ENCODE measurements around the gene TGM3.

Gene TGM3

DNA sequence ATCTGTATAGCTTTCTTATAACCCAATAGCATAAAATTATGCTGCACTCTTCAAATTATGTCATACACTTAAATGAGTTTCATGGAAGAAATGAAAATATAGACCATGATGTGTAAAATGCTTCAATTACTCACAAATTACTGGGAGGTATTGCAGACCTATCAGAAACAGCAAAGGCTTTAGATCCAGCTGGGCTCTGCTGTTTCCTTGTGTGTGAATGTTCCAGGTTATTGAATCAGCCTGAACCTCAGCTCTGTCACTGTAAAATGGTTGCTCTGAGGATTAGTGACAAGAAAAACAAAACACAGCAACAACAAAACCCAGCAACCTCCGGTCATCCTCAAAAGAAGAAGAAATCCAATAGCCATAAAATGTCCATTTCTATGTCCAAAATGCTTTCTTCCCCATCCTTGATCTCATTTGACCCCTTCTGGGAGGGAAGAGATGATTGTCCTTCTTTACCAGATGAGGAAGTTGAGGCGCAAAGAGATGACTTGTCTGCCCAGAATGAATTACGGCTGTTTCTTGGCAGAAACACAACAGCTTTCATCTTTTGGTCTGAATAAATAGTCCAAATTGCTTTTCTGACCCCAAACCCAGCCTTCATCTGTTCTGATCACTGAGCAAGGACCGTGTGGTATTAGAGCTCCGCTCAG lies 42.7 kb downstream of the TGM3 start:
- no peak for DNase-seq (ENCODE audit: low spot score)

DNA sequence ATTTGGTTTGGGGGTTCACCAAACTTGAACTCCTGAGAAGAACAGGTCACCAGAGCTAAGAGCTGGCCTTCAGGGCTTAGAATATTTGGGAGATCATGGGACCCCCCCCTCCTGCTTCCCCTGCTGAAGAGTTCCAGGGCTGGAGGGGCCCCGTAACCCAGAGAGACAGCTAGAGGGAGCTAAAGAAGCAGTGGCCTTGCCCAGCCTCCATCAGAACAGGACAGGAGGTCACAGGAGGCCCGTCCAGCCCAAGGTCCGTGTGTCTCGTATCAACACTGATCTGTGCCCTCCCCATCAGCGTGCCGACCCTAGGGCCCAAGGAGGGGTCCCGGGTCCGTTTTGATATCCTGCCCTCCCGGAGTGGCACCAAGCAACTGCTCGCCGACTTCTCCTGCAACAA lies 44.3 kb downstream of the TGM3 start:
- no peak for DNase-seq (ENCODE audit: low spot score)

DNA sequence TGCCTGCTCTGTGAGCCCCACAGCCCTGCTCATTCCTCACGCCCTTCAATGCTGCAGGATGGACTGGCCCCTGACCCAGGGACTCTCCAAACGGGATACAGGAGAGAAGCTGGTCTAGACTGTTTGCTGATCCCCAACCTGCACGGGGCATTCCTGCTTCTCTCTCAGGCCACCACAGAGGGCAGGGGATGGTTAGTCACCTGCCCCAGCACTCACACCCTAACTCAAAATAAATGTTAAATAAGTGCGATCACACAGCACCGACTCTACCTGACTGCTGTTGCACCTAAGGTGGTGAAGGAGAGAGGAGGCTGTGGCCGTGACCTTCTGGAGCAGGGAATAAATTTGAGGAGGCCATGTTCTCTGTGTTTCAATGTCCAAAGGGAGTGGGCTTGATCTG lies 45.0 kb downstream of the TGM3 start:
- no peak for DNase-seq (ENCODE audit: low spot score)

DNA sequence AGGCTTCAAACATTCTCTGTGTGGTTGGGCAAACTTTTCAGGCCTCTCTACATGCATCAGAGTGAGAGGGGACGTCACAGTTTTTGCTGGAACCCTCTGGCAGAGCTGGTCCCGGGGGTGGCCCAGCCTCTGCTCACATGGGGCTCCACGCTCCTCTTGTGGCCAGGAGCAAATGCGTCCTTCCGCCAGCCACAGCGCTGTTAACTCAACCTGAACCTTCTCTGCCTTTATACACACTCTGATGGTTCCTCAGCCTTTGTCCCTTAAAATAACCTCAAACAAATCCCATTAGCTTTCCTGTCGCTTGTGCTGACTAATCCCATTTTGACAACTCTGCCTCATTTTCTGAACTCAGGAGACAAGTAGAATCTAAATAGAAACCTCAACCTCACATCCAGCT lies 45.5 kb downstream of the TGM3 start:
- no peak for DNase-seq (ENCODE audit: low spot score)

DNA sequence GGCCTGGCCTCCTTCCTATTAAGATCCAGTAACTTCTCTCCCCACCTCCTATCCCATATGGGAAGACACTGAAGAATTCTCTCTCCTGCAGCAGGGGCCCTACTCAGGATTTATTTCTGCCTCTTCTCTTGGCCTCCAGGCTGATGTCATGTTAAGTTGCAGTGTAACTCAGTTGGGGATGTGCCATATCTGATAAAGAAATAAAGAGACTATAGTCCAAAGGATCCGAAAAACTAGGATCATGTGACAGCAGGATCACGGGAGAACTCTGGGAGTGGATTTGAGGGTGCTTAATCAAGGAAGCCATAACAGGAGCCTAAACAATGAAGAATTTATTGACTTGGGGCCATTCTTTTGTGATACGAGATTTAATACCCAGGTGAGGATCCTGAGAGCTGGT lies 46.4 kb downstream of the TGM3 start:
- DNase-seq (ENCODE audit: low spot score), result no peak

DNA sequence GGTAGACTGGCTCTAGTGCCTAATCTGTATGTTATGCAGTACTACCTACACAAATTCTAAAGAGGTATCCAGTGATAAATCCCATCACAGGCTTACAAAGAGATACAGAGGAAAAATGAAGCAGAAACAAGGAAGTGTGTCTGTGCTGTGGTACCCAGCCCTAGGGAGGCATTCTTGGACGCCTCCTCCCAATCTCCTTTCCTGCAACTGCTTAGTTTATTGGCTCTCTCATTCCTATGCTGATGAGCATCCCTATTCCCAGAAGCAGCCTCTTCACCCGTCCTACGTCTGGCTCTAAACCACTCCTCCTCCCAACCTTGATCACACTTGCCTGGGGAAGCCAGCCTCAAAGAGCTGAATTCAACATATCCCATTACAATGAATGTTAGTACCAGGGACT lies 50.4 kb downstream of the TGM3 start:
- DNase-seq (ENCODE audit: low spot score), result no peak

DNA sequence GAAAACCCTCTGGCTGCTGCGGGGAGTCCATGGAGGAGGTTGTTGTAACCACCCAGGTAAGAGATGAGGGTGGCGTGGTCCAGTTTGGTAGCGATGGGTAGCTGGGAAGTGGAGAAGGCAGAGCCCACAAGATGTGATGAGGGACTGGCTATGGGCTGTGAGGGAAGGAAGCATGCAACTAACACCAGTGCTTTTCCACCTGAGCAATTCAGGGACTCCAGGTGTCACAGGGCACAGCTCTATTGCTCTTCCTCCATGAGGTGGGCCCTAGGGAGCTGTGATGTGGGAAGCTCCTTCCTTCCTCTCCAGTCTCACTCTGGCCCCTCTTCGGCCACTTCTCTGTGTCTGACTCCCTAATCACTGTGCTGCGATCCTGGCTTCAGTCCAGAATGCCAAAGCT lies 52.5 kb downstream of the TGM3 start:
- no peak for DNase-seq (ENCODE audit: low spot score)

DNA sequence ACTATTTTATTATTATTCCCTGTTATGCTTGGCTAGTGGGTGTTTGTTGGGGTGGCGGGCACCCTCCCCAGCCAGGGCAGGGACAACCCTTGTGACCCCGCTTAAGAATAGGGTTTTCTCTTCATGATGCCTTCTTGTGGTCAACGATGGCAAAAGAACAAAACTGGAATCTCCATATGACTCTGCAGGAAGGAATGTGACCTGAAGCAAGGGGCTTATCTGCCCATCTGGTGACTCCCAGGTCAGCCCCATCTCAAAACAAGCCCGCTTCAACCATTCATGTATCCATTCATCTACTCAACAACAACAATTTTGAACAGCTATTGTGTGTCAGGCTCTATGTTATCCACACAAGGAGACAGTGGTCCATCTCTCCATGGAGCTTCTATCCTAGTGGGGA lies 54.0 kb downstream of the TGM3 start:
- DNase-seq (ENCODE audit: low spot score), result no peak

DNA sequence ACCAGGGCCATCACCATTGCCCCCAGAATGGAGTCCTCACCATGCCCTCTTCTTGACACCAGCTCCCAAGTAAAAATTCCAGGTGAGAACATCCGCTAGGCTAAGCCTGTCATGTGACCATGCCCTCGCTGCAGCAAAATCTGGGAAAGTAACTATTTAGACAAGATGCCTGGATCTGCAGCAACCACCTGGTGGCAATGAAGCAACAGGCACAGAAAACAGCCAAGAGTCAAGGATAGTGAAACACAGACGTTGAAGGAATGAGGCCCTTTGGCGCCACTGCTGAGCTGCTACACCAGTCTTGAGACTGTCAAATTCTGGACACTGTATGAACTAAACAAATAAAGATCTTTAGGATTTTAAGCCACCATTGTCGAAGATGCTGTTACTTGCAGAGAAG lies 54.8 kb downstream of the TGM3 start:
- DNase-seq (ENCODE audit: low spot score), result no peak

DNA sequence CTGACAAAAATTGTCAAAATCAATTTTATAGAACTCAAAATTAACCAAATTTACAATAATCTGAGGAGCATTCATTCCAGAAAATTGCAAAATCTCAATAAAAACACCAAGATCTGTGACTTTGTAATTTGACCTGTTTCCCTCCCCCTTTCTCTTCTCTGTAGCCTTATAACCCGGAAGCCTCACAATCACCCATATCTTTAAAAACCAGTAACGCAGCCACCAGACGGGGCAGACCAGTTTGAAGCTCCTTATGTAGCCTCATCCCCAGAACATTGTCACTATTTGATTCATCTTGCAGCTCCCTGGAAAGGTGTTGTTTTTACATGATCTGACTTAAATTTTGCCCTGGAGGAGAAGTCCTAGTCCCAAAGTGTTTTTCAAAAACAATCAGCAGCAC lies 57.4 kb downstream of the TGM3 start:
- DNase-seq (ENCODE audit: low spot score), result no peak

DNA sequence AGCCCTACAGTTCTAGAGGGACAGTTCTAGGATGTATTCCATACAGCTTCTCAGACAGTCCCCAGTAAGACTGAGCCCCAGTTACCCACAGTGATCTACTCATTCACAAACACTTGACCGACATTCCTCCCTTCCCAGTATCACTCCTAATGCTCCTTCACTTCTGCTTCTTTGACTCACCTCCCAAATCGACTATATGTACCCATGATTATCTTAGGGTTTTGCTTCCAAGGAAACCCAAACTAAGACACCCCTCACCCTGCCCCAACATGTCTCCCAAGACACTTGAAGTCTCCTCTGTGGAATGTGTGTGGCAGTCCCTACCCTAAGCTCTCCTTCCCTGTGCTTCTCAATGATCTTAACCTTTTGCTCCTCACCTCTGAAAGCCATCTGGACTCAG lies 61.3 kb downstream of the TGM3 start:
- DNase-seq (ENCODE audit: low spot score), result no peak

DNA sequence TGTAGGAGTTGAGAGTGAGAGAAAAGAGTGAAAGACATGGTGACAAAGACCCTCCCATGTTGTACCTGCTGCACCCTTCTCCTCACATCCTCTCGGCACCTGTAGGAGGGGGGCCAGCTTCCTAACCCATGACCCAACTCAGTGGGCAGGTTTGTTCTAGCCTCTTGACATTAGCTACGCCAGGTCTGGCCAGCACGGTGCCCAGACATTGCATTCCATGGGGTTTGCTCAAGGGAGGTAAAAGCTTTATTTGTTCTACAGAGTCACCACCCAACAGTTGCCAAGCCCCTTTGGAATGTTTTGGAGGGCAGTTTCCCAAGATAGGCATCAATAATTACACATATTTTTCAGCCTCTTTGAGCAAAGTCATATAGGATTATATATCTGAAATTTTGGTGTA lies 62.2 kb downstream of the TGM3 start:
- no peak for DNase-seq (ENCODE audit: low spot score)

DNA sequence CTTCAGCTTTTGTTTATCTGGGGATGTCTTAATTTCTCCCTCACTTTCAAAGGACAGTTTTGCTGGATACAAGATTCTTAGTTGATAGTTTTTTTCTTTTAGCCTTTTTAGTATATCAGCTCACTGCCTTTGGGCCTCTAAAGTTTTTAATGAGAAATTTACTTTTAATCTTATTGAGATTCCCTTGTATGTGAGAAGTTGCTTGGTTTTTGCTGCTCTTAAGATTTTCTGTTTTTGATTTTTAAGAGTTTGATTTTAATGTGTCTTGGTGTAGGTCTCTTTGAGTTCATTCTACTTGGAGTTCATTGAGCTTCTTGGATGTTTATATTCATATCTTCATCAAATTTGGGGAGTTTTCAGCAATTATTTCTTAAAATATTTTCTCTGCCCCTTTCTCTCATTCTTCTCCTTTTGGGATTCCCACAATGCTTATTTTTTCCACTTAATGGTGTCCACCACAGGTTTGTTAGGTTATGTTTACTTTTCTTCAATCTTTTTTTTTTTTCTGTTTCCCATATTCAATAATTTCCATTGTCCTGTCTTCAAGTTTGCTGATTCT lies 65.3 kb downstream of the TGM3 start:
- no peak for DNase-seq (ENCODE audit: low spot score)

DNA sequence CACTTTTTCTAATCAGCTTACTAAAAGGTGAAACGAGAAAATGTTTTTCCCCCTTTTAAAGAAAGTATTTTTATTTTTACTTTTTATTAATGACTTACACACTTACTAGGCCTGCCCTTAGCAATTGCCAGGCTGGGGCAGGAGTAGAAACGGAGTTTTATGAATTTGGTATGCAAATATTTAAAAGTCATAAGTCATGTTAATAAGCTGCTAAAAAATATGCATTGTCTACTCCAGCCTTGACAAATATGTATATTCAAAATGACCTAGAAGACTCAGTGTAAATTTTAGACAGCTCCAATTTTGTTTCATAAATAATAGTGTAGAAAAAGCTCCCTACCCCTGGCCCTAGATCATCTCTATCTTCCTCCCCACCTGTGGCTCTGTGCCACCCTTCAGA lies 67.4 kb downstream of the TGM3 start:
- no peak for DNase-seq (ENCODE audit: low spot score)

DNA sequence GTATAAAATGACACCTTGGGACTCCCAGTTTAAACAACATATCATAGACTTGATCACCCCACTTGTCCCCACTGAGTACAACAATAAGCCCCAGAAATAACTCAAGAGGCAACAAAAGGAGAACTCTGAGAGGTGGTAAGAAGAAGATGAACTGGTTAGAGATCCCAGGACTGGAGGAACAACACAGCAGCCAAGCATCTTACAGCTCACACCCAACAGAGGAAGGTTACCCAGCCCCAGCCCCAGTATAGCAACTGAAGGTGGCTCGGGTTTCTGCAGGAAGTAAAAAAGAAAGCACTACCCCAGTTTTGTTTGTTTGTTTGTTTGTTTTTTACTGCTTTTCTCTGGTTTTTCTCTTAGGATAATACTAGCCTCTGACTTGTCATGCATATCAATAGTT lies 67.8 kb downstream of the TGM3 start:
- no peak for DNase-seq (ENCODE audit: low spot score)

DNA sequence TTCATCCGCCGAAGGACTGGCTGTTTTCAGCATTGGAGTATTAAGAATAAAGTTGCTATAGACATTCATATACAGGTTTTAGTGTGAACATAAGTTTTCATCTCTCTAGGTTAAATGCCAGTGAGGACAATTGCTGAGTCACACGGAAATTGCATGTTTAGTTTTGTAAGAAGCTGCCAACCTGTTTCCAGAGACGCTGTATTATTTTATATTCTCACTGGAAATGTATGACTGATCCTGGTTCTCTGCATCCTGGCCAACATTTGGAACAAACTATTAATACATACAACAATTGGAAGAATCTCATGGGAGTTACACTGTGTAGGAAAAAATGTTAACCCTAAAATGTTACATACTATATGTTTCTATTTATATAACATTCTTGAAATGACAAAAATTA lies 68.2 kb downstream of the TGM3 start:
- DNase-seq (ENCODE audit: low spot score), result no peak

DNA sequence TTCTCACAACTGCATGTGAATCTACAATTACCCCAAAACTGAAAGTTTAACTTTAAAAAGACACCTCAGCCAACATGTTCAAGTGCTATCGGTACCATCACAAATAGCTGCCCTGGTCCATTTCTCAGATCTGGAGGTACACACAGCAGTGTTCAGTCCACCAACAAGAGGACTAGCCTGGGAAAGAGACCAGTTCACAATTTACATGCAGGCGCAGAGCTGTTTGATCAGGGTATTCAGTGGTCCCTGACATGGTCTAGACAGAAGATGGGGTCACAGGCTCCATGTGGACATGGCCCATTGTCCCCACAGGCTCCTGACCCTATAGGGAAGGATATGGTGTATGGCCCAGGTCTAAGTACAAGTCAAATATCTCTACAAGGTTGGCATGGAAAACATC lies 69.3 kb downstream of the TGM3 start:
- no peak for DNase-seq (ENCODE audit: low spot score)

DNA sequence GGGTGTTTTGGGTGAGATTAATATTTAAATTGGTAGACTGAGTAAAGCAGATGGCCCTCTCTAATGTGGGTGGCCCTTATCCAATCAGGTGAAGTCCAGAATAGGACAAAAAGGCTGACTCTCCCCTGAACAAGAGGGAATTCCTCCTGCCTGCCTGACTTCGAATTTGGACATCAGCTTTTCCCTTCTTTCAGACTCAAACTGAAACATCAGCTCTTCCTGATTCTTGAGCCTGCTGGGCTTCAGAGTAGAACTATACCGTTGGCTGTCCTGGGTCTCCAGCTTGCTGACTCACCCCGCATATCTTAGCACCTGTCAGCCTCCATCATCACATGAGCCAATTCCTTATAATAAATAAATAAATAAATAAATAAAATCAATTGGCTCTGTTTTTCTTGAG lies 69.9 kb downstream of the TGM3 start:
- no peak for DNase-seq (ENCODE audit: low spot score)

DNA sequence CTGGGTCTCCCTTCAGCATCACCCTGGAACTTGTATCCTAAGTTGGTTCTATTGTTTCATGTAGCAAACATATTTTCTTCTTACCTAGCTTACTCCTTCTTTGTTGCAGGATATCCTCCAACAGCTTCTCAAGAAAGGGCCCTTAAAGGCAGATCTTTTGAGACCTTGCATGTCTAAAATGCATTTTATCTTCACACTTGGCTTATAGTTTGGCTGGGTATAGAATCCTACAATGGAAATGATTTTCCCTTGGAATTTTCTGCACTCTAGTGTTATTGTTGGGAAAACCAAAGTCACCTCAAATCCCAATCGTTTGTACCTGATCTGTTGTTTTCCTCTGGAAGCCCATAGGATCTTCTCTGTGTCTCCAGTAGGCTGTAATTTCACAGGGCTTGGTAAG lies 72.8 kb downstream of the TGM3 start:
- no peak for DNase-seq (ENCODE audit: low spot score)

DNA sequence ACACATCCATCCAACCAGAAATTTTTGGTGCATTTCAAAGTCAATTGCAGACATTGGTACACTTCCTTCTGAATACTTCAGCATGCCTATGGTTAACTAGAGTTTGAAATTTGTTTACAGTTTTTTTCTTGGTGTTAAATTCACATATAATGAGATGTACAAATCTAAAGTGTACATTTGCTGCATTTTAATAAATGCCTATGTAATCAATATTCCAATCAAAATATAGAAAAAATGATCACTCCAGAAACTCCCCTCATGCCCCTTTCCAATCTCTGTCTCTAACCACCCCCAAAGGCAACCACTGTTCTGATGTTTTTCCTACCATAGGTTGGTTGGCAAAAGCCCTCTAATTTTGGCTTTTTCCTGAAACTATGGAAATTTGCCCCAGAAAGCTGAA lies 77.3 kb downstream of the TGM3 start:
- no peak for DNase-seq (ENCODE audit: low spot score)

DNA sequence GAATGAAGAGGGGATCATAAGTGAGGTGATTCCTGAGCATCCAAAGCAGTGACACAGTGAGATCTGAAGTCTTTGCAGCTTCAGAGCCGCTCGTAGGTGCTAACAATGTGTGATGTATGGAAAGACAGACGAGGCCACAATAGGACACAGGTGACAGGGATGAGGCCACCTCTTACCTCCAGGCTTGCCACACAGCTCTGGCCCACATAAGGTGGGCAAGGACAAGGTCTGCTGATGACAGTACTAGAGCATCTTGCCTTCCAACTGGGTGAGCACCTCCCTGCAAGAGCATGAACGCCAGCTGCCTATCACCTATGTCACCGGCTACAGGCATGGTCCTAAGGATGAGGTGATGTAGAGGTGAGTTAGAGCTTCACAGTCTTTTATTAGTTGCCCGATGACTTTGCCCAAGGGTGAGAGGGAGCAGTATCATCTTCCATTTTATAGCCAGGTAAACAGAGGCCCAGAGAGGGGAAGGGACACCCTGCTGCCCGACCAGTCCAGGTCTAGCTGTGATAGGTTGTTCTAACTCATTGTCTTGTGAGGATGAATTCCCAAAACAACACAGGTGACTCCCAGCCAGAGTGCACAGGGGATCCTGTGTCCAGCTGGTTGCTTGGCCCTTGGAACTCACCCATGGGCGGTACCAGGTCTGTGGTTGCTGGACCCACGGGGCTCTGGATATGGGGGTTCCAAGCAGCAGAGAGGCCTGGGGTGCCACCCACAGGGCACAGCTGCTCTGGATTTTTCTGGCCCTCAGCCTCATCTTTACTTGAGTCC lies 78.7 kb downstream of the TGM3 start:
- DNase-seq (ENCODE audit: low spot score), result no peak

DNA sequence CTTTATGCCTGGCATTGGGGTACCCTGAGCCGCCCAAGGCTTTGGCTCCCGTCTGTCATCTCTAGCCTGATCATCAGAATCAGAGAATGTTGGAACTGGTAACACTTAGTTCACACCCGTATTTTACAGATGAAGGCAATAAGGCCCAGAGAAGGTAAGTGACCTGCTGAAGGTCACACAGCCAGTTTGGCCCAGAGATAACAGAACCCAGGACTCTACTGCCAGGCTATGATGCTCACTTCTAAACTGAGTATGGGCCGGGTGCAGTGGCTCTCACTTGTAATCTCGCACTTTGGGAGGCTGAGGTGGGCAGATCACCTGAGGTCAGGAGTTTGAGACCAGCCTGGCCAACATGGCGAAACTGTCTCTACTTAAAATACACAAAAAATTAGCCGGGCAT lies 83.1 kb downstream of the TGM3 start:
- no peak for DNase-seq (ENCODE audit: low spot score)

DNA sequence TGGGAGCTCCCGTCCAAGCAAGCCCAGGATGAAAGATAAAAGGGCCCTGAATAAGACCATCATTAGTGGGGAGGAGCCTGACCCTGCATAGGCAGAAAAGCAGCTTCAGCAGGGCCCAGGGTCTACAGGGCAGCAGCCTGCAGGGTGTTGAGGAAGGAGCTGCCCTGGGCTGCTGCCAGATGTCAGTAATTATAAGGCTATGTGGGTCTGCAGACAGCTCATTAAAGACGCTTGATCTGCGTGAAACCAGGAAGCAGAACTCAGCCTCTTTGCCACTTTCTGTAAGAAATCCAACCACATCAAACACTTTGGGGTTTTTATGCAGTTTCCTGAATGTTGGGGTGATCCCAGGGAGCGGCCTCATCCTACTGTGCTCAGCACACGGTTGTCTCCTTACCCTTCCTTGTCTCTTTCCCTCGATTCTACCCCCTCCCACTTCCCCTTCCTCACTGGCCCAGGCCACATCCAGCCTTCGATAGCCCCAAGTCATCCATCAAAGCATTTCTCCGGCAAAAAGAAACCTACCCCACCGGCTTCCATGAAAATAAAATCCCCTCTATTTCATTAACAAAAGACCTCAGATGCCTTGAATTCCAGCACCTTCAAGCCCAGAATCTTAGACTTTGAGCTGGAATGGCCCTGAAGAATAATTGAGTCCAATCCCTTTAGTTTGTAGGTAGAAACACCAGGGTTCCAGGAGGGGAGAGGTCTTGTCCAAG lies 83.9 kb downstream of the TGM3 start:
- no peak for DNase-seq (ENCODE audit: low spot score)
